Measurements from ENCODE around the gene HP1BP3. TPM values are rescaled to one million over a fixed set of nuclear protein-coding genes. Genes with fewer than 3 reads are reported as not detected.

HP1BP3 gene
- total and polyA plus RNA-seq, 2 experiments from 2014 or later, result 118 to 171 TPM

DNA sequence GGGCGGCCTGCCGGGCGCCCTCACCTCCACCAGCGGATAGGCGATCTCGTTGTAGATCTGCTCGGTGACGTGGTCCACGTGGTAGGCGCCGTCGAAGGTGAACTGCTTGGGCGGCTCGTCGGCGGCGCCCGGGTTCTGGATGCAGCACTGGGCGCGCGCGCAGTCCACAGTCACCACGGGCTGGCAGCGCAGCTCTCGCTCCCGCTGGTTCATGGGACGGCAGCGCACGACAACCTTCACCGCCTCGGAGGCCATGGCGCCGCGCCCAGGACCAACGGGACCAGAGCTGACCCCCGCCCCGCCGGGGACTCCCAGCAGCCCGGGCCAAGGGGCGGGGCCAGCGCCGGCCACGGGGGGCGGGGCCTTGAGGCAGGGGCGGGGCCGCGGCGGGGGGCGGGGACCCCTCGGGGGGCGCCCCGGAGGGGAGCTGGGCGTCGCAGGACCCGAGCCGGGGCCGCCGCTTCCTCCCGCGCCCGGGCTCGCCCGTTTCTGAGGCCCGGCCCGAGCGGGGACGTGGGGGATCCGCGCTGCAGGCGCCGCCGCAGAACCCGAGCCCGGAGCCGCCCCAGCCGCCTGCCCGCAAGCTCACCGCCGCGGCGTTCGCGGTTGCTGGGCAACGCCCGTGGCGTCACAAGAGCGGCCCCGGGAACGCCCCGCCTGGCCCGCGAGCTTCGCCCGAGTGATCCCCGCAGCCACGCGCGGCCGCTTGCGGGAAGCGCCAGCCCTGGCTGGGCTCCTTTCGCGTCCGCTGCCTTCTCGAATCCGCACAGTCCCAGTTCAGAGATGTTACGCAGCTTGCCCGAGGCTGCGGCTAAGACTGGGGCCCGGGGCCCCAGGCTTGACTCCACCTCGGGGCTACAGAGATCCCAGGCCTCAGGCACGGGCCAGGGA is 69.4 kb downstream of the HP1BP3 start, which contains the start of gene KIF17:
Gene KIF17, minus strand, starts transcription at position 556 of the 891 bp plus-strand sequence. Its CDS starts 301 bp downstream, at position 255.
- no peaks in the 10 kb centered on the region for H3K36me3 ChIP-seq (replicated peaks; ENCODE audit: insufficient read depth, low read depth)
- TF ChIP-seq EZH2 (IDR thresholded peaks at IDR 0.05; ENCODE audit: borderline replicate concordance) (no peak), EZH2phosphoT487 (IDR thresholded peaks at IDR 0.05; ENCODE audit: low read depth, severe bottlenecking, unreplicated experiment) (no peak)
- H3K9me2 ChIP-seq (replicated peaks; ENCODE audit: insufficient read depth), result no peaks in the 10 kb centered on the region
- H2AFZ ChIP-seq, result peak within 1 kb of the TSS; percentile 63
- H3K9me3 ChIP-seq (ENCODE audit: low read depth), result no peaks in the 10 kb centered on the region
- H3K79me2 ChIP-seq, result no peaks in the 10 kb centered on the region
- no peaks in the 10 kb centered on the region for H4K20me1 ChIP-seq (ENCODE audit: insufficient read depth, poor library complexity, severe bottlenecking)
- H3K27ac ChIP-seq, result no peak within 1 kb of the TSS
- H3K4me1 ChIP-seq (ENCODE audit: insufficient read depth), result no peaks in the 10 kb centered on the region
- H3K4me3 ChIP-seq, result peak within 1 kb of the TSS; percentile 36
- 8% methylated on average over 66 of the region's 112 CpGs for WGBS (ENCODE audit: low lambda C conversion rate, missing lambda C conversion rate)
- peaks cover 22% of the 10 kb centered on the region for H3K27me3 ChIP-seq
- peak within 1 kb of the TSS; percentile 88 for H3K4me2 ChIP-seq
- peak; percentile 92 for DNase-seq (ENCODE audit: low spot score)

DNA sequence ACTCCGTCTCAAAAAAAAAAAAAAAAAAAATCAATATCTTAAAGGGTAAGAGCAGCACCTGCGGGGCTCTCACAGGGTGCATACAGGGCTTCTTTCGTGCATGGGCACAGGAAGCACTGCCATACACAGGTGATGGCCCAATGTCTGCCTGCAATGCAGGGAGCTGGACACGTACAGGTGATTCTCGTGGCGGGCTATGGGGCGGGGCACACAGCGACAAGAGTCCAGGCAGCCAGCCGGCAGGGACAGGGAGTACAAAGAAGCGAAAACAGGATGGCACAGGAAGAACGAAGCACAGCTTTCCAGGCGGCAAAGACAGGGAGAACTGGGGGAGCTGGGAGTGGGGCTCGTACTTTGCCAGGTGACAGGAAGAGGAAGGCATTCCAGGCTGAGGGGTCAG is 70.9 kb downstream of the HP1BP3 start:
- H3K36me3 ChIP-seq (replicated peaks; ENCODE audit: insufficient read depth, low read depth), result no peaks in the 10 kb centered on the region
- H2AFZ ChIP-seq, result no peak overlapping the region
- H3K4me2 ChIP-seq, result no peak overlapping the region
- H3K9me2 ChIP-seq (replicated peaks; ENCODE audit: insufficient read depth), result no peaks in the 10 kb centered on the region
- H3K79me2 ChIP-seq, result no peaks in the 10 kb centered on the region
- no peak overlapping the region for H3K4me3 ChIP-seq
- no peaks in the 10 kb centered on the region for H3K9me3 ChIP-seq (ENCODE audit: low read depth)
- no peak overlapping the region for H3K27ac ChIP-seq
- no peaks in the 10 kb centered on the region for H4K20me1 ChIP-seq (ENCODE audit: insufficient read depth, poor library complexity, severe bottlenecking)
- peaks cover 22% of the 10 kb centered on the region for H3K27me3 ChIP-seq
- TF ChIP-seq EZH2phosphoT487 (IDR thresholded peaks at IDR 0.05; ENCODE audit: low read depth, severe bottlenecking, unreplicated experiment), result no peak
- TF ChIP-seq, protein P1, sequence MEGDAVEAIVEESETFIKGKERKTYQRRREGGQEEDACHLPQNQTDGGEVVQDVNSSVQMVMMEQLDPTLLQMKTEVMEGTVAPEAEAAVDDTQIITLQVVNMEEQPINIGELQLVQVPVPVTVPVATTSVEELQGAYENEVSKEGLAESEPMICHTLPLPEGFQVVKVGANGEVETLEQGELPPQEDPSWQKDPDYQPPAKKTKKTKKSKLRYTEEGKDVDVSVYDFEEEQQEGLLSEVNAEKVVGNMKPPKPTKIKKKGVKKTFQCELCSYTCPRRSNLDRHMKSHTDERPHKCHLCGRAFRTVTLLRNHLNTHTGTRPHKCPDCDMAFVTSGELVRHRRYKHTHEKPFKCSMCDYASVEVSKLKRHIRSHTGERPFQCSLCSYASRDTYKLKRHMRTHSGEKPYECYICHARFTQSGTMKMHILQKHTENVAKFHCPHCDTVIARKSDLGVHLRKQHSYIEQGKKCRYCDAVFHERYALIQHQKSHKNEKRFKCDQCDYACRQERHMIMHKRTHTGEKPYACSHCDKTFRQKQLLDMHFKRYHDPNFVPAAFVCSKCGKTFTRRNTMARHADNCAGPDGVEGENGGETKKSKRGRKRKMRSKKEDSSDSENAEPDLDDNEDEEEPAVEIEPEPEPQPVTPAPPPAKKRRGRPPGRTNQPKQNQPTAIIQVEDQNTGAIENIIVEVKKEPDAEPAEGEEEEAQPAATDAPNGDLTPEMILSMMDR (IDR thresholded peaks at IDR 0.05; ENCODE audit: poor library complexity), result no peak
- no peak for TF ChIP-seq EZH2 (IDR thresholded peaks at IDR 0.05; ENCODE audit: borderline replicate concordance)
- WGBS (ENCODE audit: low lambda C conversion rate, missing lambda C conversion rate), result 94% methylated on average over 13 of the region's 13 CpGs
- DNase-seq (ENCODE audit: low spot score), result no peak
- no peaks in the 10 kb centered on the region for H3K4me1 ChIP-seq (ENCODE audit: insufficient read depth)

GRCh38 chr1:20715406-20715805 is 71.7 kb downstream of the HP1BP3 start:
- H3K4me3 ChIP-seq, result no peak overlapping the region
- H3K9me2 ChIP-seq (replicated peaks; ENCODE audit: insufficient read depth), result no peaks in the 10 kb centered on the region
- TF ChIP-seq EZH2 (IDR thresholded peaks at IDR 0.05; ENCODE audit: borderline replicate concordance) (no peak), EZH2phosphoT487 (IDR thresholded peaks at IDR 0.05; ENCODE audit: low read depth, severe bottlenecking, unreplicated experiment) (no peak)
- TF ChIP-seq, protein P1 (IDR thresholded peaks at IDR 0.05; ENCODE audit: poor library complexity), result no peak
- no peak for DNase-seq (ENCODE audit: low spot score)
- H3K27ac ChIP-seq, result no peak overlapping the region
- 91% methylated on average over 15 of the region's 15 CpGs for WGBS (ENCODE audit: low lambda C conversion rate, missing lambda C conversion rate)
- no peaks in the 10 kb centered on the region for H3K79me2 ChIP-seq
- no peaks in the 10 kb centered on the region for H4K20me1 ChIP-seq (ENCODE audit: insufficient read depth, poor library complexity, severe bottlenecking)
- H2AFZ ChIP-seq, result no peak overlapping the region
- no peaks in the 10 kb centered on the region for H3K4me1 ChIP-seq (ENCODE audit: insufficient read depth)
- H3K4me2 ChIP-seq, result no peak overlapping the region
- no peaks in the 10 kb centered on the region for H3K9me3 ChIP-seq (ENCODE audit: low read depth)
- H3K36me3 ChIP-seq (replicated peaks; ENCODE audit: insufficient read depth, low read depth), result no peaks in the 10 kb centered on the region
- H3K27me3 ChIP-seq, result peaks cover 22% of the 10 kb centered on the region

GRCh38 chr1:20713440-20713839 is 73.7 kb downstream of the HP1BP3 start:
- H3K4me2 ChIP-seq, result no peak overlapping the region
- H3K79me2 ChIP-seq, result no peaks in the 10 kb centered on the region
- no peaks in the 10 kb centered on the region for H3K9me3 ChIP-seq (ENCODE audit: low read depth)
- no peak overlapping the region for H3K4me3 ChIP-seq
- H3K9me2 ChIP-seq (replicated peaks; ENCODE audit: insufficient read depth), result no peaks in the 10 kb centered on the region
- H2AFZ ChIP-seq, result no peak overlapping the region
- H3K36me3 ChIP-seq (replicated peaks; ENCODE audit: insufficient read depth, low read depth), result no peaks in the 10 kb centered on the region
- H3K4me1 ChIP-seq (ENCODE audit: insufficient read depth), result no peaks in the 10 kb centered on the region
- H4K20me1 ChIP-seq (ENCODE audit: insufficient read depth, poor library complexity, severe bottlenecking), result no peaks in the 10 kb centered on the region
- DNase-seq (ENCODE audit: low spot score), result no peak
- no peak overlapping the region for H3K27ac ChIP-seq
- WGBS (ENCODE audit: low lambda C conversion rate, missing lambda C conversion rate), result 86% methylated on average over 6 of the region's 6 CpGs
- TF ChIP-seq, protein P1 (IDR thresholded peaks at IDR 0.05; ENCODE audit: poor library complexity), result no peak
- TF ChIP-seq EZH2phosphoT487 (IDR thresholded peaks at IDR 0.05; ENCODE audit: low read depth, severe bottlenecking, unreplicated experiment), result no peak
- TF ChIP-seq EZH2 (IDR thresholded peaks at IDR 0.05; ENCODE audit: borderline replicate concordance), result no peak
- peaks cover 6% of the 10 kb centered on the region for H3K27me3 ChIP-seq

All from hepatocyte (in vitro differentiated cells).